CD14-positive monocyte (primary cell): ENCODE data around the gene CDKAL1. TPM values are rescaled to one million over a fixed set of nuclear protein-coding genes. Genes with fewer than 3 reads are reported as not detected.
"Not testable (repeated sequence)": the region's sequence is repeated elsewhere in the genome, so short reads cannot be mapped to it uniquely, and the experiment has no call there.

Source experiments
- DNase-seq, 3 donors: peaks; one replicate each; pipeline ENCODE4 v3.0.0-alpha.2; 2011 to 2022
- H2AFZ ChIP-seq: 2 replicates; pipeline ENCODE4 v1.6.0; 2012; ENCODE audit warnings: mild to moderate bottlenecking, low read depth, low read length, inconsistent platforms; ENCODE audit not compliant: insufficient read depth, poor library complexity, severe bottlenecking
- H3K27ac ChIP-seq, 2 donors: 1 replicate in 1 of 2; 2 replicates in 1 of 2; pipeline ENCODE4 v1.5.1; 2012 to 2013; ENCODE audit warnings: low read length in 2 of 2, control low read depth in 1 of 2, inconsistent platforms in 1 of 2, low read depth in 1 of 2, mild to moderate bottlenecking in 1 of 2
- H3K27me3 ChIP-seq, 2 donors: one replicate each; pipeline versions ENCODE4 v1.6.0 to v1.6.1; 2011 to 2013; ENCODE audit warnings: low read length in 2 of 2; ENCODE audit not compliant: control insufficient read depth in 2 of 2, insufficient read depth in 2 of 2
- H3K36me3 ChIP-seq, 2 donors: replicated peaks in 1 of 2; 1 replicate in 1 of 2; 2 replicates in 1 of 2; pipeline versions ENCODE4 v1.5.1 to v1.6.1; 2012 to 2013; ENCODE audit warnings: low read length in 2 of 2, control low read depth in 1 of 2, inconsistent platforms in 1 of 2, mild to moderate bottlenecking in 1 of 2; ENCODE audit not compliant: insufficient read depth in 2 of 2, control insufficient read depth in 1 of 2
- H3K4me1 ChIP-seq, 2 donors: 1 replicate in 1 of 2; 2 replicates in 1 of 2; pipeline versions ENCODE4 v1.5.1 to v1.6.1; 2012 to 2013; ENCODE audit warnings: low read length in 2 of 2, control low read depth in 1 of 2, inconsistent platforms in 1 of 2, mild to moderate bottlenecking in 1 of 2, moderate library complexity in 1 of 2; ENCODE audit not compliant: insufficient read depth in 2 of 2, control insufficient read depth in 1 of 2
- H3K4me2 ChIP-seq: replicated peaks from 2 replicates; pipeline ENCODE3; 2012; ENCODE audit warnings: low read length, moderate library complexity, mild to moderate bottlenecking; ENCODE audit not compliant: poor library complexity, severe bottlenecking; ENCODE audit errors: extremely low read depth
- H3K4me3 ChIP-seq, 3 experiments: fragments of 200-600 bp in 1 of 3; sonication (generic) in 1 of 3; replicated peaks in 1 of 3; 1 replicate in 2 of 3; 2 replicates in 1 of 3; pipeline ENCODE4 v1.5.1; 2011 to 2013; ENCODE audit warnings: low read length in 3 of 3, mild to moderate bottlenecking in 3 of 3, control low read depth in 2 of 3, low read depth in 2 of 3, inconsistent platforms in 1 of 3, moderate library complexity in 1 of 3
- H3K79me2 ChIP-seq: 2 replicates; pipeline ENCODE4 v1.6.0; 2012; ENCODE audit warnings: mild to moderate bottlenecking, control low read depth, inconsistent platforms, low read length, moderate library complexity; ENCODE audit not compliant: insufficient read depth
- H3K9ac ChIP-seq: 2 replicates; pipeline ENCODE4 v1.6.0; 2017; ENCODE audit warnings: low read length, mild to moderate bottlenecking; ENCODE audit not compliant: insufficient read depth, poor library complexity, severe bottlenecking
- H3K9me3 ChIP-seq, 2 donors: replicated peaks in 1 of 2; 1 replicate in 1 of 2; 2 replicates in 1 of 2; pipeline versions ENCODE4 v1.5.1 to v1.6.1; 2012 to 2013; ENCODE audit warnings: low read length in 2 of 2, control low read depth in 1 of 2; ENCODE audit not compliant: control insufficient read depth in 1 of 2, insufficient read depth in 1 of 2
- H4K20me1 ChIP-seq: 2 replicates; pipeline ENCODE4 v1.6.0; 2012; ENCODE audit warnings: mild to moderate bottlenecking, low read length, control low read depth, moderate library complexity; ENCODE audit not compliant: insufficient read depth
- H3K27ac Mint-ChIP-seq, 7 donors: one replicate each; pipeline ENCODE4 v1.8.0; 2020; ENCODE audit warnings: mild to moderate bottlenecking in 7 of 7, mixed read lengths in 7 of 7, moderate library complexity in 6 of 7, inconsistent platforms in 2 of 7
- H3K27me3 Mint-ChIP-seq, 3 donors: one replicate each; pipeline ENCODE4 v1.8.0; 2021 to 2022; ENCODE audit warnings: low read depth in 3 of 3, mild to moderate bottlenecking in 3 of 3, mixed read lengths in 3 of 3, moderate library complexity in 3 of 3, inconsistent platforms in 1 of 3
- H3K36me3 Mint-ChIP-seq, 2 donors: one replicate each; pipeline ENCODE4 v1.8.0; 2020; ENCODE audit warnings: mixed read lengths in 2 of 2, inconsistent platforms in 1 of 2, mild to moderate bottlenecking in 1 of 2
- H3K4me1 Mint-ChIP-seq: one replicate; pipeline ENCODE4 v1.8.0; 2020; ENCODE audit warnings: mild to moderate bottlenecking, mixed read lengths
- H3K4me3 Mint-ChIP-seq, 2 donors: one replicate each; pipeline ENCODE4 v1.8.0; 2020; ENCODE audit warnings: mild to moderate bottlenecking in 2 of 2, mixed read lengths in 2 of 2, moderate library complexity in 1 of 2
- H3K9me3 Mint-ChIP-seq, 7 donors: one replicate each; pipeline ENCODE4 v1.8.0; 2020 to 2022; ENCODE audit warnings: mixed read lengths in 7 of 7, mild to moderate bottlenecking in 6 of 7, moderate library complexity in 6 of 7, inconsistent platforms in 2 of 7
- CTCF ChIP-seq: fragments of 200-600 bp; IDR thresholded peaks from one replicate; pipeline ENCODE4 v1.8.0; 2022; ENCODE audit warnings: antibody characterized with exemption, mild to moderate bottlenecking
- WGBS: methylation state at CpG from one replicate; pipeline ENCODE4 v1.1.5; 2013; ENCODE audit warnings: missing lambda C conversion rate; ENCODE audit not compliant: insufficient coverage; 5-methylcytosine and 5-hydroxymethylcytosine counted together
- intact Hi-C, 2 donors: fragments of 100-400 bp; cut with micrococcal nuclease; formaldehyde crosslinking; loops; one replicate each; pipeline versions ENCODE4 v1.15.0 to v1.15.1; 2023
- polyA plus RNA-seq, 3 donors: library from polyadenylated mRNA; depleted of rRNA in 1 of 3; unstranded in 2 of 3; stranded (reverse) in 1 of 3; fragments of 300-500 nt in 2 of 3; fragments of >200 nt in 1 of 3; fragmentation: Illumina TruSeq in 2 of 3; gene quantifications; 1 replicate in 2 of 3; 2 replicates in 1 of 3; pipeline ENCODE4 v1.2.3, GENCODE V29; 2012 to 2021

The CDKAL1 gene
- polyA plus RNA-seq, 3 donors: 3.2 to 12.4 (median 8.3) TPM

GRCh38 chr6:21193790-21194475, 659.7 kb downstream of the CDKAL1 start:
- H3K27ac Mint-ChIP-seq: peak overlapping the region in 1 of 7 donors; percentile 28
- intact Hi-C loops: no loop called here

GRCh38 chr6:21195301-21195700, 661.0 kb downstream of the CDKAL1 start:
- H3K27me3 ChIP-seq, H3K27ac ChIP-seq: not testable (repeated sequence)

More at GRCh38 chr6:21193790-21194475, 659.7 kb downstream of the CDKAL1 start:
- Mint-ChIP-seq H3K36me3 (peaks cover under 1 to 1% of the 10 kb centered on the region in 2 donors), H3K4me3 (no peak overlapping the region), H3K27me3 (no peaks in the 10 kb centered on the region), H3K4me1 (peaks cover 25% of the 10 kb centered on the region), H3K9me3 (peaks cover 0 to 4% (median 0%) of the 10 kb centered on the region in 7 donors)
- 73% methylated on average over 1 of the region's 2 CpGs for WGBS
- Histone ChIP-seq H2AFZ (no peak overlapping the region), H4K20me1 (no peaks in the 10 kb centered on the region), H3K27me3 (no peaks in the 10 kb centered on the region), H3K27ac (no peak overlapping the region), H3K9me3 (no peaks in the 10 kb centered on the region), H3K4me1 (peaks cover 4 to 12% of the 10 kb centered on the region in 2 donors), H3K4me3 (no peak overlapping the region), H3K79me2 (no peaks in the 10 kb centered on the region), H3K9ac (no peak overlapping the region), H3K4me2 (no peak overlapping the region), H3K36me3 (no peaks in the 10 kb centered on the region)
- peak in 1 of 3 donors; percentile 7 for DNase-seq
- TF ChIP-seq CTCF: no peak

More at GRCh38 chr6:21195301-21195700, 661.0 kb downstream of the CDKAL1 start:
- DNase-seq, H3K9ac ChIP-seq, H3K36me3 Mint-ChIP-seq, H3K9me3 Mint-ChIP-seq, H3K4me2 ChIP-seq, H3K4me3 ChIP-seq, H3K27me3 Mint-ChIP-seq, H3K4me3 Mint-ChIP-seq, H3K27ac Mint-ChIP-seq, H2AFZ ChIP-seq, H3K9me3 ChIP-seq, H3K79me2 ChIP-seq, intact Hi-C loops, H4K20me1 ChIP-seq, H3K36me3 ChIP-seq: not testable (repeated sequence)
- peaks cover 25% of the 10 kb centered on the region for H3K4me1 Mint-ChIP-seq
- peaks cover 4 to 12% of the 10 kb centered on the region in 2 donors for H3K4me1 ChIP-seq
- 92% methylated on average over 2 of the region's 7 CpGs for WGBS
